ENCODE data around the gene PALLD.
"Not testable (repeated sequence)": the region's sequence is repeated elsewhere in the genome, so short reads cannot be mapped to it uniquely, and the experiment has no call there.

The PALLD gene

DNA sequence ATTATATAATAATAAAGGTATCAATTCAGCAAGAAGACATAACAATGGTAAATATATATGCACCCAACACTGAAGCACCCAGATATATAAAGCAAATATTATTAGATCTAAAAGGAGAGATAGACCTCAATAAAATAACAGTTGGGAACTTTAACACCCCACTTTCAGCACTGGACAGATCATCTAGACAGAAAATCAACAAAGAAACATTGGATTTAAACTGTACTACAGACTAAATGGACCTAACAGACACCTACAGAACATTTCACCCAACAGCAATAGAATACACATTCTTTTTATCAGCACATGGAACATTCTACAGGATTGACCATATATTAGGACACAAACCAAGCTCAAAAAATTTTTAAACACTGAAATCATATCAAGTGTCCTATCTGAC, 436.6 kb downstream of the PALLD start:
- Histone ChIP-seq H2AFZ (ENCODE audit: low read length) (no peak overlapping the region), H3K79me1 (ENCODE audit: low read depth, low read length) (peaks cover 3% of the 10 kb centered on the region), H2AK5ac (ENCODE audit: low read depth, low read length) (no peak overlapping the region), H3K18ac (ENCODE audit: low read length) (no peak overlapping the region), H4K91ac (ENCODE audit: low read depth, low read length, poor library complexity) (no peak overlapping the region), H2BK5ac (ENCODE audit: low read length) (no peak overlapping the region), H3K14ac (ENCODE audit: low read length) (no peak overlapping the region), H2BK120ac (ENCODE audit: low read depth, low read length) (no peak overlapping the region), H2BK15ac (ENCODE audit: low read length) (no peak overlapping the region), H2BK12ac (ENCODE audit: low read length) (no peak overlapping the region), H4K8ac (ENCODE audit: low read depth, low read length) (no peak overlapping the region), H3K4me1 (ENCODE audit: control insufficient read depth in 2 of 2, insufficient read depth in 1 of 2, low read depth in 1 of 2, low read length in 2 of 2) (no peaks in the 10 kb centered on the region), H3K27ac (replicated peaks; ENCODE audit: low read length) (no peak overlapping the region), H3K4me2 (ENCODE audit: insufficient read depth, low read length, poor library complexity, severe bottlenecking) (no peak overlapping the region), H3K9me3 (replicated peaks in 1 of 2; ENCODE audit: control insufficient read depth in 2 of 2, insufficient read depth in 1 of 2, low read depth in 1 of 2, low read length in 2 of 2) (peaks cover 13 to 36% of the 10 kb centered on the region in 2 donors), H3K4ac (ENCODE audit: low read length) (no peak overlapping the region), H3K4me3 (ENCODE audit: low read length in 2 of 2) (no peak overlapping the region), H3K27me3 (ENCODE audit: control insufficient read depth in 3 of 3, insufficient read depth in 3 of 3, low read depth in 1 of 3, low read length in 3 of 3) (no peaks in the 10 kb centered on the region), H3K23ac (ENCODE audit: low read depth, low read length, poor library complexity) (no peak overlapping the region), H3K36me3 (replicated peaks in 1 of 2; ENCODE audit: control insufficient read depth in 2 of 2, insufficient read depth in 2 of 2, low read length in 2 of 2) (peaks cover 18 to 28% of the 10 kb centered on the region in 2 donors), H3K9ac (ENCODE audit: low read depth, low read length, poor library complexity) (no peak overlapping the region)
- DNase-seq (ENCODE audit: low spot score), result no peak

DNA sequence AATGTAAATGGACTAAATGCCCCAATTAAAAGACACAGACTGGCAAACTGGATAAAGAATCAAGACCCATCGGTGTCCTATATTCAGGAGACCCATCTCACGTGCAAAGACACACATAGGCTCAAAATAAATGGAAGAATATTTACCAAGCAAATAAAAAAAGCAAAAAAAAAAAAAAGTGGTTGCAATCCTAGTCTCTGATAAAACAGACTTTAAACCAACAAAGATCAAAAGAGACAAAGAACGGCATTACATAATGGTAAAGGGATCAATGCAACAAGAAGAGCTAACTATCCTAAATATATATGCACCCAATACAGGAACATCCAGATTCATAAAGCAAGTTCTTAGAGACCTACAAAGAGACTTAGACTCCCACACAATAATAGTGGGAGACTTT, 440.6 kb downstream of the PALLD start:
- not testable (repeated sequence) for H3K27me3 ChIP-seq (ENCODE audit: control insufficient read depth in 3 of 3, insufficient read depth in 3 of 3, low read depth in 1 of 3, low read length in 3 of 3); H3K14ac ChIP-seq (ENCODE audit: low read length); H3K4me1 ChIP-seq (ENCODE audit: control insufficient read depth in 2 of 2, insufficient read depth in 1 of 2, low read depth in 1 of 2, low read length in 2 of 2); DNase-seq (ENCODE audit: low spot score); H4K91ac ChIP-seq (ENCODE audit: low read depth, low read length, poor library complexity); H3K4ac ChIP-seq (ENCODE audit: low read length); H3K79me1 ChIP-seq (ENCODE audit: low read depth, low read length); H3K4me2 ChIP-seq (ENCODE audit: insufficient read depth, low read length, poor library complexity, severe bottlenecking); H2AK5ac ChIP-seq (ENCODE audit: low read depth, low read length); H2AFZ ChIP-seq (ENCODE audit: low read length); H3K23ac ChIP-seq (ENCODE audit: low read depth, low read length, poor library complexity); H2BK5ac ChIP-seq (ENCODE audit: low read length); H2BK120ac ChIP-seq (ENCODE audit: low read depth, low read length); H3K9ac ChIP-seq (ENCODE audit: low read depth, low read length, poor library complexity); H4K8ac ChIP-seq (ENCODE audit: low read depth, low read length); H2BK12ac ChIP-seq (ENCODE audit: low read length); H3K27ac ChIP-seq (replicated peaks; ENCODE audit: low read length); H3K36me3 ChIP-seq (replicated peaks in 1 of 2; ENCODE audit: control insufficient read depth in 2 of 2, insufficient read depth in 2 of 2, low read length in 2 of 2); H3K4me3 ChIP-seq (ENCODE audit: low read length in 2 of 2); H2BK15ac ChIP-seq (ENCODE audit: low read length); H3K18ac ChIP-seq (ENCODE audit: low read length)
- H3K9me3 ChIP-seq (replicated peaks in 1 of 2; ENCODE audit: control insufficient read depth in 2 of 2, insufficient read depth in 1 of 2, low read depth in 1 of 2, low read length in 2 of 2), result peaks cover 3 to 12% of the 10 kb centered on the region in 2 donors
- no CpG with 5 or more reads among the region's 3 CpGs for WGBS, 2 donors (ENCODE audit: extremely low coverage in 2 of 2, insufficient read length in 2 of 2, insufficient replicate concordance in 1 of 2)

DNA sequence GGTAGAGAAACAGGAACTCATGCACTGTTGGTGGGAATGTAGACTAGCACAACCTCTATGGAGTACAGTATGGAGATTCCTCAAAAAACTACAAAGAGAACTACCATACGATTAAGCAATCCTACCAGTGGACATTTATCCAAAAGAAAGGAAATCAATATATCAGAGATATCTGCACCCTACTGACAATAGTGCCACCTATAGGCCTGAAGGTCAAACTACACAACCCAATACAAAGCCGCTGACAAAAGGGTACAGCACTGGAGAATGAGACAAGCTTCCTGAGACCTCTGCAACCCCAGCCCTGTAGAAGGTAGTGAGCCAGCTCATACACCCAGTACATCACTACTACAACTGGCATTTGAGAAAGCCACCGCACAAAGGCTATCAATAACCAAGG, 446.1 kb downstream of the PALLD start:
- no peaks in the 10 kb centered on the region for H3K9me3 ChIP-seq (replicated peaks in 1 of 2; ENCODE audit: control insufficient read depth in 2 of 2, insufficient read depth in 1 of 2, low read depth in 1 of 2, low read length in 2 of 2)
- no peak overlapping the region for H3K14ac ChIP-seq (ENCODE audit: low read length)
- no peaks in the 10 kb centered on the region for H3K36me3 ChIP-seq (replicated peaks in 1 of 2; ENCODE audit: control insufficient read depth in 2 of 2, insufficient read depth in 2 of 2, low read length in 2 of 2)
- no peak overlapping the region for H2BK5ac ChIP-seq (ENCODE audit: low read length)
- no peak overlapping the region for H2BK12ac ChIP-seq (ENCODE audit: low read length)
- no peak overlapping the region for H2BK15ac ChIP-seq (ENCODE audit: low read length)
- no peaks in the 10 kb centered on the region for H3K4me1 ChIP-seq (ENCODE audit: control insufficient read depth in 2 of 2, insufficient read depth in 1 of 2, low read depth in 1 of 2, low read length in 2 of 2)
- H2AK5ac ChIP-seq (ENCODE audit: low read depth, low read length), result no peak overlapping the region
- no peak overlapping the region for H2BK120ac ChIP-seq (ENCODE audit: low read depth, low read length)
- no peak overlapping the region for H4K91ac ChIP-seq (ENCODE audit: low read depth, low read length, poor library complexity)
- H3K4me2 ChIP-seq (ENCODE audit: insufficient read depth, low read length, poor library complexity, severe bottlenecking), result no peak overlapping the region
- H3K27me3 ChIP-seq (ENCODE audit: control insufficient read depth in 3 of 3, insufficient read depth in 3 of 3, low read depth in 1 of 3, low read length in 3 of 3), result no peaks in the 10 kb centered on the region
- H3K79me1 ChIP-seq (ENCODE audit: low read depth, low read length), result no peaks in the 10 kb centered on the region
- no CpG with 5 or more reads among the region's 3 CpGs for WGBS, 2 donors (ENCODE audit: extremely low coverage in 2 of 2, insufficient read length in 2 of 2, insufficient replicate concordance in 1 of 2)
- no peak for DNase-seq (ENCODE audit: low spot score)
- no peak overlapping the region for H3K27ac ChIP-seq (replicated peaks; ENCODE audit: low read length)
- H3K18ac ChIP-seq (ENCODE audit: low read length), result no peak overlapping the region
- H2AFZ ChIP-seq (ENCODE audit: low read length), result no peak overlapping the region
- H3K4ac ChIP-seq (ENCODE audit: low read length), result no peak overlapping the region
- H4K8ac ChIP-seq (ENCODE audit: low read depth, low read length), result no peak overlapping the region
- H3K23ac ChIP-seq (ENCODE audit: low read depth, low read length, poor library complexity), result no peak overlapping the region
- H3K9ac ChIP-seq (ENCODE audit: low read depth, low read length, poor library complexity), result no peak overlapping the region
- H3K4me3 ChIP-seq (ENCODE audit: low read length in 2 of 2), result no peak overlapping the region

DNA sequence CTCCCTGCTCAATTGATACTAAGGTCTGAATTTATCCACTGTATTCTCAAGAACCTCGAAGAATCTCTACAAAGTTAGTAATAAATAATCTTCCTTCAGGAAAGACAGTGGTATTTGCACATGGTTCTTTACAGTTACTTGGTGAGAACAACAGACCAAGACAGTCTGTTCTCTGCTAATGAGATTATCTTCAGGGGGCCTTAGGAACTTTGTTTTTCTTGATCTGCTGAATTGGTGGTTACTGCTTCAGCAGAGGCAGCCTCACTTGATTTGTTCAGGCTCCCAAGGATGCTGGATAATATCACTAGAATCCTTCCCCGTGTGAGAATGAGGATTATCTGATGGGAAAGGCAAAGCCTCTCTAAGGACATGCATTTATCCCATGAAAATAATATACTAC, 448.4 kb downstream of the PALLD start:
- Histone ChIP-seq H3K18ac (ENCODE audit: low read length) (no peak overlapping the region), H2AFZ (ENCODE audit: low read length) (no peak overlapping the region), H3K27me3 (ENCODE audit: control insufficient read depth in 3 of 3, insufficient read depth in 3 of 3, low read depth in 1 of 3, low read length in 3 of 3) (no peaks in the 10 kb centered on the region), H3K9me3 (replicated peaks in 1 of 2; ENCODE audit: control insufficient read depth in 2 of 2, insufficient read depth in 1 of 2, low read depth in 1 of 2, low read length in 2 of 2) (no peaks in the 10 kb centered on the region), H3K79me1 (ENCODE audit: low read depth, low read length) (no peaks in the 10 kb centered on the region), H2BK15ac (ENCODE audit: low read length) (no peak overlapping the region), H2BK5ac (ENCODE audit: low read length) (no peak overlapping the region), H4K91ac (ENCODE audit: low read depth, low read length, poor library complexity) (no peak overlapping the region), H3K4me3 (ENCODE audit: low read length in 2 of 2) (no peak overlapping the region), H2BK120ac (ENCODE audit: low read depth, low read length) (no peak overlapping the region), H3K4me1 (ENCODE audit: control insufficient read depth in 2 of 2, insufficient read depth in 1 of 2, low read depth in 1 of 2, low read length in 2 of 2) (no peaks in the 10 kb centered on the region), H3K4me2 (ENCODE audit: insufficient read depth, low read length, poor library complexity, severe bottlenecking) (no peak overlapping the region), H3K4ac (ENCODE audit: low read length) (no peak overlapping the region), H3K36me3 (replicated peaks in 1 of 2; ENCODE audit: control insufficient read depth in 2 of 2, insufficient read depth in 2 of 2, low read length in 2 of 2) (no peaks in the 10 kb centered on the region), H3K14ac (ENCODE audit: low read length) (no peak overlapping the region), H3K27ac (replicated peaks; ENCODE audit: low read length) (no peak overlapping the region), H3K23ac (ENCODE audit: low read depth, low read length, poor library complexity) (no peak overlapping the region), H4K8ac (ENCODE audit: low read depth, low read length) (no peak overlapping the region), H3K9ac (ENCODE audit: low read depth, low read length, poor library complexity) (no peak overlapping the region), H2BK12ac (ENCODE audit: low read length) (no peak overlapping the region), H2AK5ac (ENCODE audit: low read depth, low read length) (no peak overlapping the region)
- DNase-seq (ENCODE audit: low spot score), result no peak
- WGBS, 2 donors (ENCODE audit: extremely low coverage in 2 of 2, insufficient read length in 2 of 2, insufficient replicate concordance in 1 of 2), result no CpG with 5 or more reads among the region's 2 CpGs

Data from neuronal stem cell (in vitro differentiated cells).